DOHH2 (cell line): ENCODE results near the gene ITGA11.

Experiments
- H3F3A ChIP-seq: fragments of 200-600 bp; sonication (generic), shearing (Covaris generic); 2 replicates; pipeline ENCODE4 v1.6.0; 2016; ENCODE audit warnings: antibody characterized with exemption, mild to moderate bottlenecking; ENCODE audit not compliant: control insufficient read depth, insufficient read depth
- H3K27ac ChIP-seq: fragments of 200-600 bp; sonication (generic); 2 replicates; pipeline ENCODE4 v1.5.1; 2014; ENCODE audit warnings: low read depth, mild to moderate bottlenecking, low read length, moderate library complexity
- H3K27me3 ChIP-seq: fragments of 200-600 bp; sonication (generic); 2 replicates; pipeline ENCODE4 v1.6.1; 2014; ENCODE audit warnings: mild to moderate bottlenecking, low read length, mixed read lengths; ENCODE audit not compliant: control insufficient read depth
- H3K36me3 ChIP-seq: fragments of 200-600 bp; sonication (generic); 2 replicates; pipeline ENCODE4 v1.6.1; 2014; ENCODE audit warnings: mild to moderate bottlenecking, low read length, moderate library complexity, mixed read lengths; ENCODE audit not compliant: control insufficient read depth
- H3K4me1 ChIP-seq: fragments of 200-600 bp; sonication (generic); 2 replicates; pipeline ENCODE4 v1.6.1; 2014; ENCODE audit warnings: mild to moderate bottlenecking, low read length, mixed read lengths; ENCODE audit not compliant: control insufficient read depth
- H3K4me2 ChIP-seq: fragments of 200-600 bp; sonication (generic); 2 replicates; pipeline ENCODE4 v1.6.0; 2014; ENCODE audit warnings: mild to moderate bottlenecking, low read length, moderate library complexity
- H3K4me3 ChIP-seq: fragments of 200-600 bp; sonication (generic); 2 replicates; pipeline ENCODE4 v1.5.1; 2014; ENCODE audit warnings: mild to moderate bottlenecking, low read length, mixed read lengths
- H3K79me2 ChIP-seq: fragments of 200-600 bp; sonication (generic); 2 replicates; pipeline ENCODE4 v1.6.1; 2014; ENCODE audit warnings: mild to moderate bottlenecking, low read length, mixed read lengths; ENCODE audit not compliant: control insufficient read depth
- H3K9me2 ChIP-seq: fragments of 200-600 bp; sonication (generic); replicated peaks from 2 replicates; pipeline ENCODE4 v1.6.1; 2014; ENCODE audit warnings: mild to moderate bottlenecking, low read length, mixed read lengths; ENCODE audit not compliant: control insufficient read depth
- H3K9me3 ChIP-seq: fragments of 200-600 bp; sonication (generic); 2 replicates; pipeline ENCODE4 v1.6.1; 2014; ENCODE audit warnings: antibody characterized with exemption, low read length, mixed read lengths; ENCODE audit not compliant: control insufficient read depth, insufficient read depth
- H4K20me1 ChIP-seq: fragments of 200-600 bp; sonication (generic); 2 replicates; pipeline ENCODE4 v1.6.0; 2014; ENCODE audit warnings: low read depth, mild to moderate bottlenecking, antibody characterized with exemption, low read length, moderate library complexity; ENCODE audit not compliant: control insufficient read depth, insufficient read depth
- EZH2phosphoT487 ChIP-seq: fragments of 200-600 bp; sonication (generic); IDR thresholded peaks from 2 replicates; pipeline ENCODE4 v1.6.1; 2017; ENCODE audit warnings: borderline replicate concordance, mild to moderate bottlenecking, antibody characterized with exemption, low read length, moderate library complexity, mixed read lengths
- TF ChIP-seq, protein P1 (sequence below): fragments of 200-600 bp; sonication (generic); IDR thresholded peaks from one replicate; pipeline ENCODE4 v1.5.1; 2014; ENCODE audit warnings: antibody characterized with exemption, mild to moderate bottlenecking, low read depth, low read length; ENCODE audit not compliant: poor library complexity, severe bottlenecking

Gene ITGA11

DNA sequence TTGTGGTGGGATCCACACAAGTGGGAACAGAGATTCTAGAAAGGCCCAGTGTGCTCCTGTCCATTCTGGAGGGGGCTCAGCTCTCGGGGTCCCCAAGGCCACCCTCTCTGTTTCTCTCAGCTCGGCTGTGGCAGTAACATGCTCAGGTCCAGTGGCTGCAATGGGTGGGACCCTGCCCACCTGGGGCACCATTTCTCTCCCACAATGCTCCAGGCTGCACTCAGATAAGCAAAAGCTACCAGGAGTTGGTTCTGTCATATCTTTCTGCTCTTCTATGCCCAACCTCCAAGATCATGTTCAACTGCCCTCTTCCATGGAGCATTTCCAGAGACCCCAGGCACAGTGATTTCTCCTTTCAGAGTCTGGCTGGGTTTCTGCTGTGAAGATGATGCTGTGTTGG, 40.8 kb downstream of the ITGA11 start:
- Histone ChIP-seq H3K4me3 (no peak overlapping the region), H3K36me3 (no peaks in the 10 kb centered on the region), H4K20me1 (no peaks in the 10 kb centered on the region), H3K9me2 (no peaks in the 10 kb centered on the region), H3K27me3 (peaks cover 12% of the 10 kb centered on the region), H3K79me2 (no peaks in the 10 kb centered on the region), H3F3A (no peaks in the 10 kb centered on the region), H3K4me2 (no peak overlapping the region), H3K9me3 (no peaks in the 10 kb centered on the region), H3K4me1 (no peaks in the 10 kb centered on the region), H3K27ac (no peak overlapping the region)
- TF ChIP-seq, protein P1, sequence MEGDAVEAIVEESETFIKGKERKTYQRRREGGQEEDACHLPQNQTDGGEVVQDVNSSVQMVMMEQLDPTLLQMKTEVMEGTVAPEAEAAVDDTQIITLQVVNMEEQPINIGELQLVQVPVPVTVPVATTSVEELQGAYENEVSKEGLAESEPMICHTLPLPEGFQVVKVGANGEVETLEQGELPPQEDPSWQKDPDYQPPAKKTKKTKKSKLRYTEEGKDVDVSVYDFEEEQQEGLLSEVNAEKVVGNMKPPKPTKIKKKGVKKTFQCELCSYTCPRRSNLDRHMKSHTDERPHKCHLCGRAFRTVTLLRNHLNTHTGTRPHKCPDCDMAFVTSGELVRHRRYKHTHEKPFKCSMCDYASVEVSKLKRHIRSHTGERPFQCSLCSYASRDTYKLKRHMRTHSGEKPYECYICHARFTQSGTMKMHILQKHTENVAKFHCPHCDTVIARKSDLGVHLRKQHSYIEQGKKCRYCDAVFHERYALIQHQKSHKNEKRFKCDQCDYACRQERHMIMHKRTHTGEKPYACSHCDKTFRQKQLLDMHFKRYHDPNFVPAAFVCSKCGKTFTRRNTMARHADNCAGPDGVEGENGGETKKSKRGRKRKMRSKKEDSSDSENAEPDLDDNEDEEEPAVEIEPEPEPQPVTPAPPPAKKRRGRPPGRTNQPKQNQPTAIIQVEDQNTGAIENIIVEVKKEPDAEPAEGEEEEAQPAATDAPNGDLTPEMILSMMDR, result no peak
- TF ChIP-seq EZH2phosphoT487, result no peak

DNA sequence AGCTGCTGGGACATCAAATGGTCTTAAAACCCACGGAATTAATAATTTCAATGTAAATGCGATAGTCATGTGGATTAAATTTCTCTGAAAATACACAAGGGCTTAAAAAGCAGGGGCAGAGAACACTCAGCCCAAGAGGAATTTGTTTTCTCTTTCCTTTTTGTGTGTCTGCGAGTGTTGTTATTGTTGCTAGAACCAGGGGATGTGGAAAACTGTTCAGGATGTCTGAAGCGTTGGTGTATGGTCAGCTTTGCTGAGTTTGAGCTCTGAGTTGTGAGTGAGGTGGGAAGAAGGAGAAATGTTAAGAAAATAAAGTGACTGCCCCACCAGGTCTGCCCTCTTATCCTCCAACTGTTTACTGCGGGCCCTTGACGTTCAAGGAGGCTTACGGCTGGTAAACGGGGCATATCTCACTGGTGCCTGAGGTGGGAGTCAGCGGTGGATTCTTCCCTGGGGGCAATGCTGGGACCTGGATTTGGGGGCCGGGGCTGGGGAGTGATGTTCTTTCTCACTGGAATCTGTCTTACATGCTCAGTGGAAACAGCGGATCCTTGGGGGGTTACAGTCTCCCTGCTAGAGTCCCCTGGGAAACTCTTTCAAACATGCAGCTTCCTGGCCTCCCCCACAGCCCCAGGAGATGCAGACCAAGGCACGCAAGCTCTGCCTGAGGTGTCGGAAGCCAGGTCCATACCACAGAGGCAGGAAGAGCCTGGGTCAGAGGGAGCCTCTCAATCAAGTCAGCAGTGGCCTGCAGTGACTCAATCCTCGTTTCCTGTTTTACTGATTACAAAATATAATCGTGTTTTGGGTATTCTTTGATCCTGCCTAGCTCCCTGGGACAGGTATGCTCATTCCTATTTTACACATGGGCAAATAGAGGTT, 41.8 kb downstream of the ITGA11 start:
- H3K9me3 ChIP-seq, result no peaks in the 10 kb centered on the region
- no peak overlapping the region for H3K27ac ChIP-seq
- H3F3A ChIP-seq, result no peaks in the 10 kb centered on the region
- H3K36me3 ChIP-seq, result no peaks in the 10 kb centered on the region
- no peak overlapping the region for H3K4me2 ChIP-seq
- H3K79me2 ChIP-seq, result no peaks in the 10 kb centered on the region
- TF ChIP-seq EZH2phosphoT487, result no peak
- TF ChIP-seq, protein P1, result no peak
- no peak overlapping the region for H3K4me3 ChIP-seq
- no peaks in the 10 kb centered on the region for H3K9me2 ChIP-seq
- H3K27me3 ChIP-seq, result peaks cover 12% of the 10 kb centered on the region
- no peaks in the 10 kb centered on the region for H4K20me1 ChIP-seq
- H3K4me1 ChIP-seq, result no peaks in the 10 kb centered on the region

DNA sequence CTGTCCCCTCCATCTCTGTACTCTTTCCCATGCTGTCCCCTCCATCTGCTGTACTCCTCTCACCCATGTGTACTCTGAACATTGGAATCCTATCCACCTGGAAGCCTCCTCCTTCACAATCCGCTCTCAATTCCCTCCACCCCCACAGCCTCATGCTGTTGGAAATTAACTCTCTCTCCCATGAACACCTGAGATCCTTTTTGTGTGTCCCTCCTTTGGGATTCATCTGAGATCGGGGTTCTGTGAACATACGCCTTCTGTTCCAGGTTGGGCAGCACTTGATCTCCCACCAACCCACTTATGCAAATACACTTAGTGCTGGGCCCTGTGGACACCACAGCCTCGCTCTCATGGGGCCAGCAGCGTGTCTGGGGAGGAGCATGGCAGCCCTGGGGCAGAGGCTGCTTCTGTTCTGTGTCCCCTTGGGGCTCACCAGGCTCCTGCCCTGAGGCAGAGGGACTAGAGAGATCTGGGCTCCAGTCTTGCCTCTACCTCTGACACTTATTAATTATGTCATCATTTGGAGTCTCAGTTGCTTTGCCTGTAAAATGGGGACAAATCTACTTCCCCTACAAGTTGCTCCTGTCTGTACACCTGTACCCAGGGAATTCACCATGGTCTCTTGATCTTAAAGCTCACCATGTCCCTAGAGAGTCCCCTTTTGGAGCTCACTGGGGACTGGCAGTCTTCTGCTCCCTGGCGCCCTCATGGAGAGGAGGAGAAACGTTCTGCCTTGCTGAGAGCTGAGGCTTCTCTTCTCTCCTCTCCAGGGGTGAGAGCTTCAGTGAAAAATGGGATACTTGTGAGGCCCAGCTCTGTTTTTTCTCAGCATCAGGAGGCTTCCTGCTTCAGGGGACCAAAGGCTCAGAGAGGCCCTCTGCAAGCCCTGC, 42.7 kb downstream of the ITGA11 start:
- Histone ChIP-seq H3K9me2 (no peaks in the 10 kb centered on the region), H3K4me1 (no peaks in the 10 kb centered on the region), H3K9me3 (no peaks in the 10 kb centered on the region), H3K36me3 (no peaks in the 10 kb centered on the region), H3K27ac (no peak overlapping the region), H4K20me1 (no peaks in the 10 kb centered on the region), H3K4me3 (no peak overlapping the region), H3K4me2 (no peak overlapping the region), H3K79me2 (no peaks in the 10 kb centered on the region), H3F3A (no peaks in the 10 kb centered on the region), H3K27me3 (peaks cover 12% of the 10 kb centered on the region)
- TF ChIP-seq, protein P1, result no peak
- TF ChIP-seq EZH2phosphoT487, result no peak
